Endometrial microvascular endothelial cells (primary cell): ENCODE results near the gene RAB10. TPM values are rescaled to one million over a fixed set of nuclear protein-coding genes. Genes with fewer than 3 reads are reported as not detected.

Experiments used
- in situ Hi-C: cut with HindIII; loops from 2 replicates; pipeline ENCODE4 v1.10.0; 2017; ENCODE audit warnings: low sequenced_read_pairs, low pct_unique_long_range_greater_than_20kb; ENCODE audit errors: inconsistent ontology term
- total RNA-seq: library from RNA; depleted of rRNA; stranded (reverse); fragments of >200 nt; gene quantifications from one replicate; pipeline ENCODE4 v1.2.3, GENCODE V29; 2015; ENCODE audit errors: inconsistent ontology term

RAB10 gene
- total RNA-seq, 1 donor from 2014 or later, result 108 TPM

GRCh38 chr2:26043862-26044696 is 10.2 kb downstream of the RAB10 start:
- in situ Hi-C loops, result no loop called here

GRCh38 chr2:26048791-26049190 is 14.9 kb downstream of the RAB10 start:
- in situ Hi-C loops, result no loop called here

GRCh38 chr2:26049641-26050040 is 15.8 kb downstream of the RAB10 start:
- in situ Hi-C loops, result no loop called here

GRCh38 chr2:26052740-26053139 is 18.9 kb downstream of the RAB10 start:
- in situ Hi-C loops, result no loop called here

- in situ Hi-C loops, result no loop called here
These were observed 20.9 kb downstream of the RAB10 start for GRCh38 chr2:26054598-26055348.

DNA sequence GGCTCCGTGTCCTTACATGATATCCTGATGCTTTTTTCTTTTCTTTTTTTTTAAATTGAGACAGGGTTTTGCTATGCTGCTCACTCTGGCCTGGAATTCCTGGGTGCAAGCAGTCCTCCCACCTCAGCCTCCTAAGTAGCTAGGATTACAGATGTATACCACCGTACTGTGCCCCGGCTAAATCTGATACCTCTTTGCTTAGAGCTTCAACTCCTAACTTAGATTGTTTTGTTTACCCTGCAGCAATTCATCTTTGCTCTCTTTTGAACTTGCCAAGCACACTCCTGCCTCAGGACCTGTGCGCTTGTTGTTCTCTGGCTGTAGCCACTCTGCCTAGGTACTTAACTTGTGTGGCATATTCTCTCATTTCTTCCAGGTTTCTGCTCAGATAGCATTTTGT is 24.5 kb downstream of the RAB10 start:
- in situ Hi-C loops, result no loop called here

DNA sequence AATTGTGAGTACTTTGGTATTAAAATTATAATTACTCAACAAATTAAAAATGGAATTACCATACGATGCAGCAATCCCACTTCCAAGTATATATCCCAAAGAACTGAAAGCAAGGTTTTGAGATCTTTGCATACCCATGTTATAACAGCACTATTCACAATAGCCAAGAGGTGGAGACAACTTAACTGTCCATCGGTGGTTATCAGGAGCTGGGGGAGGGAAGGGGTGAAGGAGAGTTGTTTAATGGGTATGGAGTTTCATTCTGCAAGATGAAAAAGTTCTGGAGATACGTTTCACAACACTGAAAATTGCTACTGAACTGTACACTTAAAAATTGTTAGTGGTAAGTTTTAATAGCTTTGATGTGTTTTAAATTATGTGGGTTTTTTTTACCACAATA is 25.7 kb downstream of the RAB10 start:
- in situ Hi-C loops, result no loop called here

DNA sequence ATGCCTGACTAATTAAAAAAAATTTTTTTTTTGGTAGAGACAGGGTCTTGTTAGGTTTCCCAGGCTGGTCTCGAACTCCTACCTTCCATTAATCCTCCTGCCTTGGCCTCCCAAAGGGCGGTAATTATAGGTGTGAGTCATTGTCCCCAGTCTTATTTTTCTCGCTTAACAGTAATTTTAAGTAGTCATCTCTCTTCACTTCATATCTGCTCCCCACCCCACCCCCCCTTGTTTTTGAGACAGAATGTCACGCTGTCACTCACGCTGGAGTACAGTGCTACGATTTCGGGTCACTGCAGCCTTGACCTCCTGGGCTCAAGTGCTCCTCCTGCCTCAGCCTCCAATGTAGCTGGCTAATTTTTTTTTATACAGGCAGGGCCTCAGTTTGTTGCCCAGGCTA is 27.7 kb downstream of the RAB10 start:
- in situ Hi-C loops, result no loop called here

DNA sequence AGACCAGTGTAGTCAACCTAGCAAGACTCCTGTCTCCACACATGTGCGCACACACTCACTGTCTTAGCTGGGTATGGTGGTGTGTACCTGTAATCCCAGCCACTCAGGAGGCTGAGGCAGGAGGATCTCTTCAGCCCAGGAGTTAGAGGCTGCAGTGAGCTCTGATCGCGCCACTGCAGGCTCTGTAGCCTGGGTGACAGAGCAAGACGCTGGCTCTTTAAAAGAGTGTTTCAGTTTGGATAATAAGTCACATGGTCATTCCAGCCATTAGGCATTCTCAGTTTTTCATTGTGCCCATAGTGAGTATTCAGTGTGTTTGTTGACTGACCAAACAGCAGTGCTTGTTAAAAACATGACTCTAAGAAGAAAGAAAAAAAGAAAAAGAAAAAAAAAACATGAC is 31.0 kb downstream of the RAB10 start:
- in situ Hi-C loops, result no loop called here

DNA sequence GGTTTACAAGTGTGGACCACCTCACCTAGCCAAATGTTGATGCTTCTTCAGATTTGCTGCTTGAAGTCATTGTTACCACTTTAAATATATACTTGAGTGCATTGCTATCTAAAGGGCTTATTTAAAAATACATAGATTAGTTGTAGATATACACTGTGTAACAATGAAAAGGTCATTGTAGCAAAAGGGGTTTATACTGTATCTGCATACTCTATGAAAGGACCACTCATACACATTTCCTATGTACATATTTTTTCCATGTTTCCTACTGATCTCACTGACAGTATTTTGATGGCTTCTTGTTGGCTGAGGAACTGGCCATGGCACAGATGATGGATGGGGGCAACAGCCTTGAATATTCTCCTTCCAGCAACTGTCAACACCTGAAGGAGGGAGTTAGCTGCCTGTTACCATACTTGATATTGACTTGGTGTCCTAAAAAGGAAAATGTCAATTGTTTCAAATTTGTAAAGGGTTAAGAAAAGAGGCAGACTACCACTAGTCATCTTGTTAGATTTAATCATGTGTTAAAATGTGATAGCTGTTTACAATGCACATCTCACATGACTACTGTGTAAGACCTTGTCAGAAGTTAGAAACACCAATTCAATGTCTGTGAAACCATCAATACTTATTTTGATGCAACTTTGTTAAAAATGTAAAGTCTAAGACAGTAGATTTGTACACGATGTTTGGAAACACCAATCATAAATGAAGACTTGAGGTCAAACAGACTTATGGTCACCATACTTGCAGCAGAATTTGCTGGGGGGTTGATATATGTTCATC is 33.5 kb downstream of the RAB10 start:
- in situ Hi-C loops, result no loop called here

- in situ Hi-C loops, result no loop called here
These were observed 34.2 kb downstream of the RAB10 start for GRCh38 chr2:26067980-26068507.

- in situ Hi-C loops, result no loop called here
These were observed 34.9 kb downstream of the RAB10 start for GRCh38 chr2:26068602-26069298.

DNA sequence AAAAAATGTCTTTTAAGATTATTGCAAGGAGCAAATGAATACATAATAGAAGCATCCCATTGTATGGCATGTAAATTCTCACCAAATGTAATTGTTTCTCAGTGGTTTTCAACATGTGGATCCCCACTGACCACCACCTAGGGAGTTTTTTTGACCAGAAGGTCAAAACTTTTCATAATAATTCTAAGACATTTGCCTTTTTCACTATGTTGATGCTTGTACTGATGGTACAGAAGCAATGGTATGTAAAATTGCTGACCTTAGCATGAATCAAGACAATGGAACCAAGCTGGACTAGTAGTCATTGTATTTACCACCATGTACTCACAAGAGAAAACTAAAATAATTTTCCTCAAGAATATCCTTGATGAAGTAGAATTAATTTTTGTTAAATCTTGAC is 36.8 kb downstream of the RAB10 start:
- in situ Hi-C loops, result no loop called here

GRCh38 chr2:26072925-26073768 is 39.3 kb downstream of the RAB10 start:
- in situ Hi-C loops, result no loop called here

GRCh38 chr2:26073830-26074229 is 39.9 kb downstream of the RAB10 start:
- in situ Hi-C loops, result no loop called here

DNA sequence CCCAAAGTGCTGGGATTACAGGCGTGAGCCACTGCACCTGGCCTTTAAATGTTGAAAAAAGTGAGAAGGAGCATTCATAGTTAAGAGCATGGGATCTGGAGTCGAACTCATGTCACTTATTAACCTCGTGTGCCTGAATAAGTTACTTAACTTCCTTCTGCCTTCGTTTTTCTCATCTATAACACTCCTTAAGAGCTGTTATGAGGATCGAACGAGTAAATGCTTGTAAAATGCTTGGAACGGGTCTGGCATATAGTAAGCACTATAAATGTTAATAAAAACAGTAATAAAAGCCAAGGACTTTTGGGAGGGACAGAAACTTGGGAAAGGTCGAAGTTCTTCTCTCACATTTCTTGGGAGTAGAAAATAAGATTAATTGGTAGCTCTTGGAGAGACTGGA is 40.8 kb downstream of the RAB10 start:
- in situ Hi-C loops, result no loop called here

DNA sequence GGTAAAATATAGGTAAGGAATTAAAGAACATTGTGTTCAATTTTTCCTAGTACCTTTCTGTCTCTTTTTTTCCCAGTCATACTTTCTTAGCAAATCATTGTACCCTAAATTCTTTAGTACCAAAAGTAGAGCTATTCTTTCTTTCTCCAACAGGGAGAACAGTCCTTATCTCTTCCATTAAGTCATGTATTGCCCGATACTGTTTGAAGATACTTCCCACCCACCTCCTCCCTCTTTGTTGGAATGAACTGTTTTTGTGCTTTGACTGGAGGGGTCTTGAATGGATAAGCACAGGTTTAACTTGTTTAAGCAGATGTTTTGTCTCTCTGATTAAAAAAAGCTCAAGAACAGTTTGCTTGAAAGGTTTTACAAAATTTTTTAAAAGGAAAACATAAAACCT is 41.3 kb downstream of the RAB10 start:
- in situ Hi-C loops, result no loop called here

DNA sequence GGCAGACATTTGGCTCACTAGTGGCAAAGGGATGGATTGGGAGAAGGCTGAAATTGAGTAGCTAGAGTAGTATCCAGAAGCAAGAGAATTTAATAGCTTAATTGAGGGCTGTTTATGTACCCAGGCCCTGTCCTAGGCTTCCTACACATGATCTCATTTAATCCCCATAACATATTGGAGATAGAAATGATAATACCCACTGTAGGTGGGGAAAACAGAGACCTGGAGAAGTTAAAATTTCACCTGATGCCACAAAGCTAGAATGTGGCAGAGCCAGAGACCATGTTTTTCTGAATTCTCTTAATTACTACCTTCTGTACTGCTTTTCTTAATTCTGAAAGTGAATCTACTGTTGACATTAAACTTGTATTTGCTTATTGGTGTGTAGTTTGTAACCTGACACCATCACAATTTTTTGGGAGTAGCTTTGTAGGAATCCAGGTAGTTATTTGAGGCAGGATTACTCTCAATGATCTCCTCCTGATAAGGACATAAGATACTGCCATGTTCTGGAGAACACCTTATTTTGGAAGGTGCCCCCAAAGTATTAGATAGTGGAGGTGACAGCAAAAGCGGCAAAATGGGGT is 42.2 kb downstream of the RAB10 start:
- in situ Hi-C loops, result no loop called here
